ENCODE measurements around the gene PMEPA1. TPM values are rescaled to one million over a fixed set of nuclear protein-coding genes. Genes with fewer than 3 reads are reported as not detected.

PMEPA1 gene
- total and polyA plus RNA-seq, 7 experiments from 2014 or later: 0.44 to 10.0 (median 8.7) TPM

DNA sequence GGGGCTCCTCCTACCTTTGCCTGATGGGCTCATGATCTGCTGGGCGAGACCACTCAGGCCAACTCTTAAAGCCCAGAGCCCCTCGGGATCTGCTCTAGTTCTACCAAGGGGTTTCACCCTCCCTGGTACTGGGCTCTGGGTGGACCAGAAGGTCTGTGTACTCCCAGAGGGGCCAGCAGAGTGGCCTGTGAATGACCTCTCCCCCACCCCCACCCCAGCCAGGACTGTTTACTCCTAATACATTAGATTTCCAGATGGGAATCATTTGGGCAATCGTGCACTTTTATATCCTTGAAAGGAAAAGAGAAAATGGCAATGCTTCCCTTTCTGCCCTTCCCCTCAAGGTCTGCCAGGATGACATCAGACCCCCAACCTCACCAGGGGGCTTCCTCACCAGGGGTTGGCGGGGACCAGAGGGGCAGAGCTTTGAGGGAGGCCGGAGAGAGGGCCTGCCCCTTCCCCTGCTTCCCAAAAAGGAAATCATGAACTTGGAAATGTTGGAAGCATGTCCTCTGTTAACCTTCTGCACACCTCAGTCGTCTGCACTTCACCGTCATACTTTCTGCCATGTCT is 37.1 kb upstream of the PMEPA1 start:
- ATAC-seq (no peak), DNase-seq (no peak)
- Histone ChIP-seq H3K4me1 (ENCODE audit: control insufficient read depth in 2 of 2, insufficient read depth in 2 of 2, low read length in 2 of 2) (no peaks in the 10 kb centered on the region), H3K36me3 (ENCODE audit: control insufficient read depth in 2 of 3, insufficient read depth in 3 of 3, low read length in 3 of 3) (no peaks in the 10 kb centered on the region), H3K4me3 (ENCODE audit: low read length) (no peak overlapping the region), H3K9me3 (ENCODE audit: control insufficient read depth in 2 of 3, low read length in 3 of 3) (peaks cover 0 to 5% (median 0%) of the 10 kb centered on the region in 3 experiments), H3K27me3 (ENCODE audit: control insufficient read depth in 2 of 2, insufficient read depth in 2 of 2, low read length in 2 of 2) (no peaks in the 10 kb centered on the region), H3K27ac (ENCODE audit: low read depth, low read length) (no peak overlapping the region)
- CTCF ChIA-PET: no interaction called here
- Mint-ChIP-seq H3K27ac (no peak overlapping the region), H3K36me3 (no peaks in the 10 kb centered on the region), H3K9me3 (peaks cover 0 to 3% (median 0%) of the 10 kb centered on the region in 11 donors), H3K4me1 (peaks cover 5 to 21% (median 11%) of the 10 kb centered on the region in 7 donors), H3K27me3 (peaks cover 12 to 37% (median 23%) of the 10 kb centered on the region in 5 donors), H3K4me3 (no peak overlapping the region)
- intact Hi-C loops (cut with micrococcal nuclease): no loop called here
- POLR2A ChIA-PET: no interaction called here

DNA sequence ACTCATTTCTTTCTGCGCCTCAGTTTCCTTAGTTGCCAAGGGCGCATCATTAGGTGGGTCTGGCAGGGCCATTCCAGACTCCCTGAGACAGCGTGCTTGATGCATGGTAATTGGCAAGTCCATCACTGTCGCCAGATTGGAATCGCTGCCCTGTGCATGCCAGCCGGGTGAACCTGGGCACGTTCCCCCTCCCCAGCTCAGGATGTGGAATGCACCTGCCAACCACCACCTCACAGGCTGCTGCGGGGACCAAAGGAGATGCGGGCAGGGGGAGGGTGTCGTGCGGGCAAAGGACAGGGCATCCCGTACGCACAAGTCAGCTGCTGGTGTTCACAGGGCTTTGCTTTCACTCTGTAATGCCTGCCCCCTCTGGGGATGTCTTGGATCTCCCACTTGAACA is 36.4 kb upstream of the PMEPA1 start:
- Histone ChIP-seq H3K27ac (ENCODE audit: low read depth, low read length) (no peak overlapping the region), H3K4me1 (ENCODE audit: control insufficient read depth in 2 of 2, insufficient read depth in 2 of 2, low read length in 2 of 2) (no peaks in the 10 kb centered on the region), H3K4me3 (ENCODE audit: low read length) (no peak overlapping the region), H3K27me3 (ENCODE audit: control insufficient read depth in 2 of 2, insufficient read depth in 2 of 2, low read length in 2 of 2) (no peaks in the 10 kb centered on the region), H3K9me3 (ENCODE audit: control insufficient read depth in 2 of 3, low read length in 3 of 3) (peaks cover 0 to under 1% (median 0%) of the 10 kb centered on the region in 3 experiments), H3K36me3 (ENCODE audit: control insufficient read depth in 2 of 3, insufficient read depth in 3 of 3, low read length in 3 of 3) (no peaks in the 10 kb centered on the region)
- no peak overlapping the region for H3K27ac Mint-ChIP-seq
- POLR2A ChIA-PET: no interaction called here
- H3K4me3 Mint-ChIP-seq: no peak overlapping the region
- peaks cover 5 to 21% (median 11%) of the 10 kb centered on the region in 7 donors for H3K4me1 Mint-ChIP-seq
- intact Hi-C loops (cut with micrococcal nuclease): no loop called here
- H3K36me3 Mint-ChIP-seq: no peaks in the 10 kb centered on the region
- CTCF ChIA-PET: no interaction called here
- DNase-seq: no peak
- H3K9me3 Mint-ChIP-seq: peaks cover 0 to 2% (median 0%) of the 10 kb centered on the region in 11 donors
- no peak for ATAC-seq
- peaks cover 9 to 32% (median 23%) of the 10 kb centered on the region in 5 donors for H3K27me3 Mint-ChIP-seq

DNA sequence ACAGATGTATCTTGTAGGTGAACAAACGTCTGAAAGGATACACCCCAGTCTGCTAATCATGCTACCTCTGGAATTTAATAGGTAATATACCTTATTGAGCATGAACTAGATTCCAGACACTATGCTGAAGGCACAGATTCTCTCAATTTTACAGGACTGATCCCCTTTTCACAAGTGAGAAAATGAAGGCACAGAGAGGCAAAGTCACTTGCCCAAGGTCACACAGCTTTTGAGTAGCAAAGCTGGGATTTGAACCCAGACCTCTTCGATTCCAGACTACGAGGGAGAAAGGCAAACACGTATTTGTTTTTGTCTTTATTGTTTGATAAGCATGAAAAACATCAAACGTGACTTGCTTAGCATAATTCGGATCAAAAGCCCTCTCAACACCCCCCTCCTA is 34.4 kb upstream of the PMEPA1 start:
- Mint-ChIP-seq H3K4me1 (peaks cover 5 to 18% (median 11%) of the 10 kb centered on the region in 7 donors), H3K9me3 (peaks cover 0 to 2% (median 0%) of the 10 kb centered on the region in 11 donors), H3K27ac (no peak overlapping the region), H3K36me3 (peaks cover 0 to 3% (median 0%) of the 10 kb centered on the region in 5 donors), H3K27me3 (peaks cover 9 to 20% (median 15%) of the 10 kb centered on the region in 5 donors), H3K4me3 (no peak overlapping the region)
- no peak overlapping the region for H3K4me3 ChIP-seq (ENCODE audit: low read length)
- DNase-seq (no peak), ATAC-seq (no peak)
- no peaks in the 10 kb centered on the region for H3K27me3 ChIP-seq (ENCODE audit: control insufficient read depth in 2 of 2, insufficient read depth in 2 of 2, low read length in 2 of 2)
- ChIA-PET POLR2A (no interaction called here), CTCF (no interaction called here)
- H3K4me1 ChIP-seq (ENCODE audit: control insufficient read depth in 2 of 2, insufficient read depth in 2 of 2, low read length in 2 of 2): no peaks in the 10 kb centered on the region
- H3K9me3 ChIP-seq (ENCODE audit: control insufficient read depth in 2 of 3, low read length in 3 of 3): no peaks in the 10 kb centered on the region
- H3K36me3 ChIP-seq (ENCODE audit: control insufficient read depth in 2 of 3, insufficient read depth in 3 of 3, low read length in 3 of 3): no peaks in the 10 kb centered on the region
- no peak overlapping the region for H3K27ac ChIP-seq (ENCODE audit: low read depth, low read length)
- intact Hi-C loops (cut with micrococcal nuclease): no loop called here

DNA sequence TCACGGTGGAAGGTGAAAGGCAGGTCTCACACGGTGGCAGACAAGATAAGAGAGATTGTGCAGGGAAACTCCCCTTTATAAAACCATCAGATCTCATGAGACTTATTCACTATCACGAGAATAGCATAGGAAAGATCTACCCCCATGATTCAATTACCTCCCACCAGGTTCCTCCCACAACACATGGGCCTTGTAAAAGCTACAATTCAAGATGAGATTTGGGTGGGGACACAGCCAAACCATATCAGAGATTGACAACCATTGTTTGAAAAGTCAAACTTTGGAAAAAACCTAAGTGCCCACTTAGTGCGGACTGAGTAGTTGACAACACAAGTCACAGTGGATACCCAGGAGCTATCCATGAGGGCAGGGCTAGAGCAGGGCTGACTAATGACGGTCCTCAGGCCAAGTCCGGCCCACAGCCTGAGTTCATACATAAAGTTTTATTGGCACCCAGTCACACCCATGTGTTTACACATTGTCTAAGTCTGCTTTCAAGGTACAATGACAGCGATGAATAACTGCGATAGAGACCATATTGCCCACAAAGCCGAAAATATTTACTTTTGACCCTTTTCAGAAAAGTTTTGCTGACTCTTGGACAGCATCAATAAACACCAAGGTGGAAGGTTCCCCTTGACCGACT is 33.8 kb upstream of the PMEPA1 start:
- intact Hi-C loops (cut with micrococcal nuclease): no loop called here
- ChIA-PET POLR2A (no interaction called here), CTCF (no interaction called here)
- peaks cover 0 to 3% (median 0%) of the 10 kb centered on the region in 5 donors for H3K36me3 Mint-ChIP-seq
- H3K27ac ChIP-seq (ENCODE audit: low read depth, low read length): no peak overlapping the region
- no peaks in the 10 kb centered on the region for H3K27me3 ChIP-seq (ENCODE audit: control insufficient read depth in 2 of 2, insufficient read depth in 2 of 2, low read length in 2 of 2)
- H3K4me1 ChIP-seq (ENCODE audit: control insufficient read depth in 2 of 2, insufficient read depth in 2 of 2, low read length in 2 of 2): no peaks in the 10 kb centered on the region
- no peaks in the 10 kb centered on the region for H3K9me3 ChIP-seq (ENCODE audit: control insufficient read depth in 2 of 3, low read length in 3 of 3)
- H3K4me3 Mint-ChIP-seq: no peak overlapping the region
- H3K4me1 Mint-ChIP-seq: peaks cover 0 to 12% (median 4%) of the 10 kb centered on the region in 7 donors
- H3K9me3 Mint-ChIP-seq: no peaks in the 10 kb centered on the region
- peaks cover 9 to 18% (median 10%) of the 10 kb centered on the region in 5 donors for H3K27me3 Mint-ChIP-seq
- no peak overlapping the region for H3K4me3 ChIP-seq (ENCODE audit: low read length)
- H3K36me3 ChIP-seq (ENCODE audit: control insufficient read depth in 2 of 3, insufficient read depth in 3 of 3, low read length in 3 of 3): no peaks in the 10 kb centered on the region
- DNase-seq (no peak), ATAC-seq (no peak)
- no peak overlapping the region for H3K27ac Mint-ChIP-seq

DNA sequence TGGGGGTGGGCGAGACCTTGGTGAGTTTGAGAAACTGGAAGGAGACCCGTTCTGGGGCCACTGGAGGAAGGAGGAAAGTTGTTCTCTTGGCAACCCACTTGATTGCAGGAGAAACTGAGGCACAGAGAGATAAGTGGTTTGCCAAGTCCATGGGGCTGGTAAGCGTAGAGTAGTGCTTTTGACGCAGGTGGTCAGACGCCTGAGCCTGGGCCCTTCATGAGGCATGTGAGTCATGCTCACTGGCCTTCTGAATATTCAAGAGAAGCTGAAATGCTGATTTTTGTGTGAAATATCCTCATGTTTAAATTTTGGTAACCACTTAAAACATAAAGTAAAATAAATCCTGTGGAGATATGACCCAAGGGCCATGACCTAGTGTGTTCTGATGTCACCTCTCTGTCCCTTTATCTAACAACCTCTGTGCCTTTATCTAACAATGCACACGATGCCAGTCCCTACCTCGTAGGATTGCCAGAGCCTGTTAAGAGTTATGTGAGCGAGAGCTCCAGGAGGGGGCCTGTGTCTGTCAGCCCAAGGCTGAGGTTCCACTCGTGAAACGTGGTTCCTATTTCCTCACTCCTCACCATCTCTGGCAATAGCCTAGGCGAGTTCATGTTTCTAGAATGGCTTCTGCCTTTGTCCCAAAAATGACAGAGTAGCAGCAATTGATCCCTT is 32.8 kb upstream of the PMEPA1 start:
- peaks cover 3 to 13% (median 6%) of the 10 kb centered on the region in 5 donors for H3K27me3 Mint-ChIP-seq
- Histone ChIP-seq H3K27me3 (ENCODE audit: control insufficient read depth in 2 of 2, insufficient read depth in 2 of 2, low read length in 2 of 2) (no peaks in the 10 kb centered on the region), H3K27ac (ENCODE audit: low read depth, low read length) (no peak overlapping the region), H3K4me1 (ENCODE audit: control insufficient read depth in 2 of 2, insufficient read depth in 2 of 2, low read length in 2 of 2) (no peaks in the 10 kb centered on the region), H3K9me3 (ENCODE audit: control insufficient read depth in 2 of 3, low read length in 3 of 3) (no peaks in the 10 kb centered on the region), H3K4me3 (ENCODE audit: low read length) (no peak overlapping the region), H3K36me3 (ENCODE audit: control insufficient read depth in 2 of 3, insufficient read depth in 3 of 3, low read length in 3 of 3) (no peaks in the 10 kb centered on the region)
- ATAC-seq (no peak), DNase-seq (no peak)
- H3K9me3 Mint-ChIP-seq: no peaks in the 10 kb centered on the region
- POLR2A ChIA-PET: no interaction called here
- intact Hi-C loops (cut with micrococcal nuclease): no loop called here
- no peak overlapping the region for H3K27ac Mint-ChIP-seq
- CTCF ChIA-PET: no interaction called here
- peaks cover 0 to 3% (median 0%) of the 10 kb centered on the region in 5 donors for H3K36me3 Mint-ChIP-seq
- no peak overlapping the region for H3K4me3 Mint-ChIP-seq
- peaks cover 0 to 3% (median 0%) of the 10 kb centered on the region in 7 donors for H3K4me1 Mint-ChIP-seq

DNA sequence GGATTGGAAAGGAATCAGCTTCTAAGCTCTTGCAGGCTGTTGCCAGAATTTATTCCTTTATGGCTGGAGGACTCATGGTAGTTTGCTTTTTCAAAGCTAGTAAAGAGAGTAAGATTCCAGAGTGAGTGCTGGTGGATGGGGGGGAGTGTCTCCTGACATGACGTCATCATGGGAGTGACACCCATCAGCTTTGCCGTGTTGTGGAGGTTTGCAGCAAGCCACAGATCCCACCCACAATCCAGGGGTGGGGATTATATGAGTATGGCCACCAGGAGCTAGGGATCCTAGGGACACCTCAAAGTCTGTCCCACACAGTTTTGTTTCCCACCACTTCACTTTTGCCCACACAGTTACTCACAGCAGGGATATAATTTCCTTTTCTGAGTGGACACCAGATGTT is 28.7 kb upstream of the PMEPA1 start:
- ChIA-PET CTCF (no interaction called here), POLR2A (no interaction called here)
- no peaks in the 10 kb centered on the region for H3K9me3 ChIP-seq (ENCODE audit: control insufficient read depth in 2 of 3, low read length in 3 of 3)
- no peaks in the 10 kb centered on the region for H3K27me3 ChIP-seq (ENCODE audit: control insufficient read depth in 2 of 2, insufficient read depth in 2 of 2, low read length in 2 of 2)
- H3K27me3 Mint-ChIP-seq: peaks cover 9 to 21% (median 11%) of the 10 kb centered on the region in 5 donors
- no peak overlapping the region for H3K27ac Mint-ChIP-seq
- intact Hi-C loops (cut with micrococcal nuclease): no loop called here
- H3K4me3 ChIP-seq (ENCODE audit: low read length): no peak overlapping the region
- H3K4me1 Mint-ChIP-seq: no peaks in the 10 kb centered on the region
- H3K4me1 ChIP-seq (ENCODE audit: control insufficient read depth in 2 of 2, insufficient read depth in 2 of 2, low read length in 2 of 2): no peaks in the 10 kb centered on the region
- peaks cover 0 to 3% (median 0%) of the 10 kb centered on the region in 5 donors for H3K36me3 Mint-ChIP-seq
- H3K36me3 ChIP-seq (ENCODE audit: control insufficient read depth in 2 of 3, insufficient read depth in 3 of 3, low read length in 3 of 3): no peaks in the 10 kb centered on the region
- ATAC-seq (no peak), DNase-seq (no peak)
- no peak overlapping the region for H3K27ac ChIP-seq (ENCODE audit: low read depth, low read length)
- H3K9me3 Mint-ChIP-seq: no peaks in the 10 kb centered on the region
- no peak overlapping the region for H3K4me3 Mint-ChIP-seq

Measured in naive thymus-derived CD4-positive, alpha-beta T cell (primary cell).